ENCODE data around the gene CFHR5. TPM values are rescaled to one million over a fixed set of nuclear protein-coding genes. Genes with fewer than 3 reads are reported as not detected.

Gene CFHR5
- total and polyA plus RNA-seq, 2 experiments from 2014 or later = not detected

DNA sequence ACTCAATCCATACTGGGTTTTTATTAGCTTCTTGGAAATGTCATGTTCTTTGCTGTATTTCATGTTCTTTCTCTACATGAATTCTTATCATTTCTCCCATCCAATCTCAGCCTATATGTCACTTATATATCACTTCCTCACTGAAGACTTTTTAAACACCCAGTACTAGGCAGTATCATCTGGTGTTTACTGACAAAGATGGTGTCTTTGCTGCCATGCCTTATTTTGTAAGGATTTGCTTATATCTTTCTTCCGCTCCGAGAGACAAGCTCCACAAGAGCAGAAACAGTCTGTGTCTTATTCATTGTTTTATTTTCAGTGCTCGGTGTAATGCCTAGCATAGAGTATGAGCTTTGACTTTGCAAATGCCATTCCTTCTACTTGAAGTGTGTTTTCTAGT lies 59.5 kb downstream of the CFHR5 start (continued):
- TF ChIP-seq, protein P1, sequence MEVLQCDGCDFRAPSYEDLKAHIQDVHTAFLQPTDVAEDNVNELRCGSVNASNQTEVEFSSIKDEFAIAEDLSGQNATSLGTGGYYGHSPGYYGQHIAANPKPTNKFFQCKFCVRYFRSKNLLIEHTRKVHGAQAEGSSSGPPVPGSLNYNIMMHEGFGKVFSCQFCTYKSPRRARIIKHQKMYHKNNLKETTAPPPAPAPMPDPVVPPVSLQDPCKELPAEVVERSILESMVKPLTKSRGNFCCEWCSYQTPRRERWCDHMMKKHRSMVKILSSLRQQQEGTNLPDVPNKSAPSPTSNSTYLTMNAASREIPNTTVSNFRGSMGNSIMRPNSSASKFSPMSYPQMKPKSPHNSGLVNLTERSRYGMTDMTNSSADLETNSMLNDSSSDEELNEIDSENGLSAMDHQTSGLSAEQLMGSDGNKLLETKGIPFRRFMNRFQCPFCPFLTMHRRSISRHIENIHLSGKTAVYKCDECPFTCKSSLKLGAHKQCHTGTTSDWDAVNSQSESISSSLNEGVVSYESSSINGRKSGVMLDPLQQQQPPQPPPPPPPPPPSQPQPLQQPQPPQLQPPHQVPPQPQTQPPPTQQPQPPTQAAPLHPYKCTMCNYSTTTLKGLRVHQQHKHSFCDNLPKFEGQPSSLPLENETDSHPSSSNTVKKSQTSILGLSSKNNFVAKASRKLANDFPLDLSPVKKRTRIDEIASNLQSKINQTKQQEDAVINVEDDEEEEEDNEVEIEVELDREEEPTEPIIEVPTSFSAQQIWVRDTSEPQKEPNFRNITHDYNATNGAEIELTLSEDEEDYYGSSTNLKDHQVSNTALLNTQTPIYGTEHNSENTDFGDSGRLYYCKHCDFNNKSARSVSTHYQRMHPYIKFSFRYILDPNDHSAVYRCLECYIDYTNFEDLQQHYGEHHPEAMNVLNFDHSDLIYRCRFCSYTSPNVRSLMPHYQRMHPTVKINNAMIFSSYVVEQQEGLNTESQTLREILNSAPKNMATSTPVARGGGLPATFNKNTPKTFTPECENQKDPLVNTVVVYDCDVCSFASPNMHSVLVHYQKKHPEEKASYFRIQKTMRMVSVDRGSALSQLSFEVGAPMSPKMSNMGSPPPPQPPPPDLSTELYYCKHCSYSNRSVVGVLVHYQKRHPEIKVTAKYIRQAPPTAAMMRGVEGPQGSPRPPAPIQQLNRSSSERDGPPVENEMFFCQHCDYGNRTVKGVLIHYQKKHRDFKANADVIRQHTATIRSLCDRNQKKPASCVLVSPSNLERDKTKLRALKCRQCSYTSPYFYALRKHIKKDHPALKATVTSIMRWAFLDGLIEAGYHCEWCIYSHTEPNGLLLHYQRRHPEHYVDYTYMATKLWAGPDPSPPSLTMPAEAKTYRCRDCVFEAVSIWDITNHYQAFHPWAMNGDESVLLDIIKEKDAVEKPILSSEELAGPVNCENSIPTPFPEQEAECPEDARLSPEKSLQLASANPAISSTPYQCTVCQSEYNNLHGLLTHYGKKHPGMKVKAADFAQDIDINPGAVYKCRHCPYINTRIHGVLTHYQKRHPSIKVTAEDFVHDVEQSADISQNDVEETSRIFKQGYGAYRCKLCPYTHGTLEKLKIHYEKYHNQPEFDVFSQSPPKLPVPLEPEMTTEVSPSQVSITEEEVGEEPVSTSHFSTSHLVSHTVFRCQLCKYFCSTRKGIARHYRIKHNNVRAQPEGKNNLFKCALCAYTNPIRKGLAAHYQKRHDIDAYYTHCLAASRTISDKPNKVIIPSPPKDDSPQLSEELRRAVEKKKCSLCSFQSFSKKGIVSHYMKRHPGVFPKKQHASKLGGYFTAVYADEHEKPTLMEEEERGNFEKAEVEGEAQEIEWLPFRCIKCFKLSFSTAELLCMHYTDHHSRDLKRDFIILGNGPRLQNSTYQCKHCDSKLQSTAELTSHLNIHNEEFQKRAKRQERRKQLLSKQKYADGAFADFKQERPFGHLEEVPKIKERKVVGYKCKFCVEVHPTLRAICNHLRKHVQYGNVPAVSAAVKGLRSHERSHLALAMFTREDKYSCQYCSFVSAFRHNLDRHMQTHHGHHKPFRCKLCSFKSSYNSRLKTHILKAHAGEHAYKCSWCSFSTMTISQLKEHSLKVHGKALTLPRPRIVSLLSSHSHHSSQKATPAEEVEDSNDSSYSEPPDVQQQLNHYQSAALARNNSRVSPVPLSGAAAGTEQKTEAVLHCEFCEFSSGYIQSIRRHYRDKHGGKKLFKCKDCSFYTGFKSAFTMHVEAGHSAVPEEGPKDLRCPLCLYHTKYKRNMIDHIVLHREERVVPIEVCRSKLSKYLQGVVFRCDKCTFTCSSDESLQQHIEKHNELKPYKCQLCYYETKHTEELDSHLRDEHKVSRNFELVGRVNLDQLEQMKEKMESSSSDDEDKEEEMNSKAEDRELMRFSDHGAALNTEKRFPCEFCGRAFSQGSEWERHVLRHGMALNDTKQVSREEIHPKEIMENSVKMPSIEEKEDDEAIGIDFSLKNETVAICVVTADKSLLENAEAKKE (CRISPR knock-in tag; IDR thresholded peaks at IDR 0.05) = no peak
- TF ChIP-seq EZH2 (IDR thresholded peaks at IDR 0.05; ENCODE audit: low read depth, unreplicated experiment) (no peak), JUNB (IDR thresholded peaks at IDR 0.05; ENCODE audit: unreplicated experiment) (no peak), CREB1 (CRISPR knock-in tag; IDR thresholded peaks at IDR 0.05; ENCODE audit: low read depth) (no peak)

DNA sequence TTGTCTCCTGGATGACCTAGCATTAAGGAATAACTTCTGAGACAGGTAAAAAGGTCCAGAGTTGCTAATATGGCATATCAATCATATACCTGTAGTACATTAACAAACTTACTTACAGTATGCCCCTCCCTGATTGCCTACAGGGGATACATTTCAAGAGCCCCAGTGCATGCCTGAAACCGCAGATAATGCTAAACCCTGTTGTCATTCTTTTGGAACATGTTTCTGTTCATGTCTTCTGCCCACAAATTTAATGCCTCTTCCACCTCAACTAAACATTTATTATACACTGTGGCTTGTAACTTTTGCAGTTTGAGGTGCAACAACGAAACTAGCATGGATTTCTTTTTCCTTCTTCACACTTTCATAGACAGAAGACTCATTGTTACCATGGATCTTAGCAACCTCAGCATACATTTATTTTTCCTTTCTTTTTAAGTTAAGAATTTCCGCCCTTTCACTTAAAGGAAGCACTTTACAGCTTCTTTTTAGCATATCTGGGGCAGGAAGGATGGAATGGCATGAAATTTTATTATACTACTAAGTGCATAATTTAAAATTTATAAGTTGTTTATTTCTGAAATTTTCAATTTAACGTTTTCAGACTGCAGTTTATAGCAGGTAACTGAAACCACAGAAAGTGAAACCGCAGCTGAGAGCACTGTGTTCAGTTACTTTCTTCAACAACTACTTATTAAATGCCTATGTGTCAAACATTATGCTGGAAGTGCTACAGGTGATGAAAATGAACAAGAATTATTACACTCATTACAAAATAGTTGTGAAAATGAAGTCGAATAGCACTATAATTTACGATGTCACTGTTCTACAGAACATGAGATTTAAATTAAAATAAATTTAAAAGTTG lies 64.4 kb downstream of the CFHR5 start:
- H3K9me3 Mint-ChIP-seq = no peaks in the 10 kb centered on the region
- ATAC-seq = no peak

More for the DNA sequence above, 64.4 kb downstream of the CFHR5 start:
- H3K36me3 Mint-ChIP-seq (ENCODE audit: low read depth) = no peaks in the 10 kb centered on the region
- no peak overlapping the region for H3K4me2 ChIP-seq
- TF ChIP-seq POLR2AphosphoS5 (IDR thresholded peaks at IDR 0.05; ENCODE audit: low read depth) (no peak), NANOG (IDR thresholded peaks at IDR 0.05; ENCODE audit: borderline replicate concordance) (no peak), JUNB (IDR thresholded peaks at IDR 0.05; ENCODE audit: unreplicated experiment) (no peak), ZNF114 (CRISPR knock-in tag; IDR thresholded peaks at IDR 0.05) (no peak), STAT1 (IDR thresholded peaks at IDR 0.05; ENCODE audit: unreplicated experiment) (no peak)
- TF ChIP-seq, protein P1 (CRISPR knock-in tag; IDR thresholded peaks at IDR 0.05) = no peak
- no peaks in the 10 kb centered on the region for H4K20me1 ChIP-seq (replicated peaks; ENCODE audit: insufficient read depth)
- no peaks in the 10 kb centered on the region for H3K9me2 ChIP-seq (ENCODE audit: insufficient read depth)
- H3K4me1 ChIP-seq (ENCODE audit: insufficient read depth) = no peaks in the 10 kb centered on the region
- H3K27ac Mint-ChIP-seq = no peak overlapping the region
- no peaks in the 10 kb centered on the region for H3K4me1 Mint-ChIP-seq
- H3K27me3 Mint-ChIP-seq (ENCODE audit: insufficient read depth, low read depth, poor library complexity) = peaks cover 1% of the 10 kb centered on the region
- H3K4me3 Mint-ChIP-seq = no peak overlapping the region
- no peaks in the 10 kb centered on the region for H3F3A ChIP-seq (replicated peaks; ENCODE audit: low read depth)
- H3K4me3 ChIP-seq = no peak overlapping the region
- H2AFZ ChIP-seq = no peak overlapping the region
- H3K36me3 ChIP-seq (ENCODE audit: insufficient read depth) = no peaks in the 10 kb centered on the region
- no peaks in the 10 kb centered on the region for H3K27me3 ChIP-seq (ENCODE audit: insufficient read depth)
- H3K27ac ChIP-seq (ENCODE audit: low read depth) = no peak overlapping the region
- no peak for DNase-seq (ENCODE audit: low spot score)
- H3K79me2 ChIP-seq (replicated peaks; ENCODE audit: insufficient read depth) = no peaks in the 10 kb centered on the region

Data from GM23338 (cell line).